PC-3 (cell line): ENCODE data around the gene MBOAT1.

Experiments used
- CTCF ChIP-seq: fragments of 300-600 bp; sonication (generic); conservative IDR thresholded peaks from 2 replicates; pipeline ENCODE4 v1.5.1; 2017; ENCODE audit warnings: antibody characterized with exemption, low read depth, mild to moderate bottlenecking, low read length
- EZH2 ChIP-seq: fragments of 300-600 bp; sonication (generic); IDR thresholded peaks from one replicate; pipeline ENCODE4 v1.6.1; 2017; ENCODE audit warnings: antibody characterized with exemption, mild to moderate bottlenecking, low read length; ENCODE audit not compliant: unreplicated experiment
- EZH2phosphoT487 ChIP-seq: fragments of 300-600 bp; sonication (generic); IDR thresholded peaks from 2 replicates; pipeline ENCODE4 v1.6.1; 2018; ENCODE audit warnings: mild to moderate bottlenecking, antibody characterized with exemption, low read length, borderline replicate concordance

DNA sequence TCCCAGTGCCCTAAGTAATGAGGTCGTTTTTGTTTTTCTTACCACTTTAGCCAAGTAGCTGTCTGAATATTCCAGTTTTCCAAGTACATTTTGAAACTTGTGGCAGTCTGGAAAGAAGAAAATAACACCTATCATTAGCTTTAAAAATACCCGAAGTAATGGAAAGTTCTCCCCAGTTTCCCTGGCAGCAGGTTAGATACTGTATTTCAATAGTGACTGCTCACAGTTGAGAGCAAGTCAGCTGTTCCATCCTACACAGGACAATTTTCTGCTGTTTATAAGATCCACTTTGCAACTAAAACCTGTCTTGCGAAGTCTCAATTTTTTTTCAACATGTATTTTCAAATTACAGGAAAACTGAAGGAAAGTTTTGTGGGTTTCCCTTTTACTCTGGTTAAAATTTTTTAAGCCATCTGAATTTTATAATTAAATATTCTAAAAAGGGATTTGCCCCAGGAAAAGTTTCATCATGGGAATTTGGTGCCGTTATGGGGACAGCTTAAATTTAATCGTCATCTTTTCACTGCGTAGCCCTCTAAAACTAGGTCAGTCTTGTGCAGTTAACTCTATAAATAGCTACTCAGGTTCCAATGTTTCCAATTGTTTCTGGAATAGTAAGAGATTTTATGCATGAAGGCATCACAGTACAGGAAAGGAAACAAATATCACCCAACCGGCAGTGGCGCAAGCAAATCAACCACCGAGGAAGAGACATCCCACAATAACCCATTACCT lies 96.9 kb downstream of the MBOAT1 start:
- TF ChIP-seq CTCF (no peak), EZH2phosphoT487 (no peak), EZH2 (no peak)
